ENCODE data around the gene ATG7. TPM values are rescaled to one million over a fixed set of nuclear protein-coding genes. Genes with fewer than 3 reads are reported as not detected.

ATG7 gene
- total RNA-seq, 1 donor from 2014 or later = 23.0 TPM

DNA sequence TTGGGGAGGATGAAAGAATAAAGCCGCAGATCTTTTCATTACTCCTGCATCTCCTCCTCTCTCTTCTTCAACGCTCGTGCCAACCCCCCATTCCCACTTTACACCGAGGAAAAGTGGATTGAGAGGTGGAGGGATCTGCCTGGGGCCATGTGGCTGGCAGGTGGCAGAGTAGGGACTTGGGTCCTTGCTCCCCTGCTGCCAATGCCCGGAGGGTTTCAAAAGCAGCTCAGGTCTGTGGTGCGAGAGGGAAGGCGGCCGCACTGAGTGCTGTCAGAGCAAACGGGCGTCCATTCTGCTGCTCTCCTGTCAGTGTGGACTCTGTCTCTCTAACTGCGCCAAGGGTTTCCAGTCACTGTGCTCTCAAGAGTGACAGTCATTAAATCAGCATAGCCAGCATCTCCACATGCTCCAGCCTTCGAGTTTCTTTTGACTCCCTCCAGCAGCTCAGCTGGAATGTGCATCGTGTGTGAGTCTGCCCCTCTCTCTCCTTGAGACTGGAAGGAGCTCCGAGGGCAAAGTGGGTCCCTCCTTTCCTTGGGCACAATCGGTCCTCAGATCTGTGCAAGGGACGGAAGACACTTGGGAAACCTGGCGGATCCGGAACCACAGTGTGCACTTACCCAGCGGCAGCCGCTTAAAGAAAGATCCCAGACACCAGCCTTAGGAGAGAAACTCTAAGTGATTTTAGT is 302.9 kb downstream of the ATG7 start:
- Mint-ChIP-seq H3K36me3 (ENCODE audit: unreplicated experiment) (no peaks in the 10 kb centered on the region), H3K9me3 (ENCODE audit: unreplicated experiment) (peaks cover 4% of the 10 kb centered on the region), H3K4me1 (ENCODE audit: low read depth, unreplicated experiment) (peaks cover 45% of the 10 kb centered on the region), H3K27me3 (ENCODE audit: unreplicated experiment) (no peaks in the 10 kb centered on the region), H3K4me3 (ENCODE audit: unreplicated experiment) (no peak overlapping the region), H3K27ac (ENCODE audit: unreplicated experiment) (no peak overlapping the region)
- TF ChIP-seq, protein P1, sequence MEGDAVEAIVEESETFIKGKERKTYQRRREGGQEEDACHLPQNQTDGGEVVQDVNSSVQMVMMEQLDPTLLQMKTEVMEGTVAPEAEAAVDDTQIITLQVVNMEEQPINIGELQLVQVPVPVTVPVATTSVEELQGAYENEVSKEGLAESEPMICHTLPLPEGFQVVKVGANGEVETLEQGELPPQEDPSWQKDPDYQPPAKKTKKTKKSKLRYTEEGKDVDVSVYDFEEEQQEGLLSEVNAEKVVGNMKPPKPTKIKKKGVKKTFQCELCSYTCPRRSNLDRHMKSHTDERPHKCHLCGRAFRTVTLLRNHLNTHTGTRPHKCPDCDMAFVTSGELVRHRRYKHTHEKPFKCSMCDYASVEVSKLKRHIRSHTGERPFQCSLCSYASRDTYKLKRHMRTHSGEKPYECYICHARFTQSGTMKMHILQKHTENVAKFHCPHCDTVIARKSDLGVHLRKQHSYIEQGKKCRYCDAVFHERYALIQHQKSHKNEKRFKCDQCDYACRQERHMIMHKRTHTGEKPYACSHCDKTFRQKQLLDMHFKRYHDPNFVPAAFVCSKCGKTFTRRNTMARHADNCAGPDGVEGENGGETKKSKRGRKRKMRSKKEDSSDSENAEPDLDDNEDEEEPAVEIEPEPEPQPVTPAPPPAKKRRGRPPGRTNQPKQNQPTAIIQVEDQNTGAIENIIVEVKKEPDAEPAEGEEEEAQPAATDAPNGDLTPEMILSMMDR (IDR thresholded peaks at IDR 0.05; ENCODE audit: partially characterized antibody, unreplicated experiment) = no peak
- DNase-seq = no peak

DNA sequence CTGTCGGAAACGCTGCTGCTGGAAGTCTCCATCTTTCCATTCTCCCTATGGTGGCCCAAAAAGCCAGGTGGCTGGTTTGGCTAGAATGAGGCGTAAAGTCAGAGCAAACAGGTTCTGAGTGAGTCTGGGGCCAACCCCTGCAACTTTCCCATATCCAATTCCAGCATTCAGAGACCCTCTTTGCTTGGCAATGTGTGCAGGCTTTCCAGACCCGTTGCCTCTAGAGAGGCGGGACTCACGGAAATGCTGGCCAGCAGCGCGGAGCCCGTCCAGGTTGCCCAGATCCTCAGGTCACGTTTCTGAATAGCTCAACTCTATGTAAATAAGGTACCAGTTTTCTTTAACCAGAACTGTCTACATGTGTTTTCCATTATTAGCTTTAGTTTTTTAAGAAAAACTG is 303.5 kb downstream of the ATG7 start:
- Mint-ChIP-seq H3K27ac (ENCODE audit: unreplicated experiment) (no peak overlapping the region), H3K9me3 (ENCODE audit: unreplicated experiment) (peaks cover 3% of the 10 kb centered on the region), H3K4me3 (ENCODE audit: unreplicated experiment) (no peak overlapping the region), H3K27me3 (ENCODE audit: unreplicated experiment) (no peaks in the 10 kb centered on the region), H3K4me1 (ENCODE audit: low read depth, unreplicated experiment) (peaks cover 41% of the 10 kb centered on the region), H3K36me3 (ENCODE audit: unreplicated experiment) (no peaks in the 10 kb centered on the region)
- TF ChIP-seq, protein P1 (IDR thresholded peaks at IDR 0.05; ENCODE audit: partially characterized antibody, unreplicated experiment) = no peak
- DNase-seq = no peak

DNA sequence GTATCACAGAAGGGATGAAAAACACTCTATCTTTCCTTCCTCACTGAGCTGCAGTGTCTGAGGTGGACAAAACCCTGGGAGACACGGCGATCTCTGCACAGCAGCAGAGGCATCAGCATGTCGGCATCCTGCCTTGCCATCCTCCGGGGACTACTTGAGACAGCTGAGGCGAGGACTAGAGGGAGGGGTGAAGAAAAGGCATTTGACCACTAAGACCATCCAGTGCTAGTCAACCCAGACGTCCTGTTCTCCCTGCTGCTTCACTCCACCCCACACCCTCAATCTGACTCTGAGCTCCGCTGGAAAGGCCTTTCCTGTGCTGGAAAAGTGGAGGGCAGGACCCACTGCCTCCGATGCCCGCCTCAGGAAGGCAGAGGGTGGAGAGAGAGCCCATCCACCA is 304.3 kb downstream of the ATG7 start:
- Mint-ChIP-seq H3K27ac (ENCODE audit: unreplicated experiment) (no peak overlapping the region), H3K27me3 (ENCODE audit: unreplicated experiment) (no peaks in the 10 kb centered on the region), H3K4me1 (ENCODE audit: low read depth, unreplicated experiment) (peaks cover 40% of the 10 kb centered on the region), H3K4me3 (ENCODE audit: unreplicated experiment) (no peak overlapping the region), H3K9me3 (ENCODE audit: unreplicated experiment) (peaks cover 2% of the 10 kb centered on the region), H3K36me3 (ENCODE audit: unreplicated experiment) (no peaks in the 10 kb centered on the region)
- DNase-seq = no peak
- TF ChIP-seq, protein P1 (IDR thresholded peaks at IDR 0.05; ENCODE audit: partially characterized antibody, unreplicated experiment) = no peak

DNA sequence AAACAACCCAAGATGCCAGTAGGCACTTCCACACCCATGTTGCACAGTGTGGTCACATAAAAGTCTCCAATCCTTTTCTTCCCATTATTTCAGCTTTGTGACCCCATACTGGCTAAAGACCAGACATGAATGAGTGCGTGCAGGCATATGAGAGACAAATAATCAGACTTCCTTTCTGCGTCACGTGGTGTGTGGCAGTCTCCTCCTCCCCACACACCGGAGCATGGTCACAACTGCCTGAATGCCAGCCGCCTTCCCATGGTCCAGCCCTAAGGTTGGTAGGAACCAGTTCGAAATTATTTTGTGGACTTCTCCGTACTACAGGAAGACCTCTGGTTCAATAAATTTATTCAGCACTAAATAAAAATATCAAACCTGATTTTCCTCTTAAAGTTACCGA is 306.0 kb downstream of the ATG7 start:
- peaks cover 55% of the 10 kb centered on the region for H3K4me1 Mint-ChIP-seq (ENCODE audit: low read depth, unreplicated experiment)
- TF ChIP-seq, protein P1 (IDR thresholded peaks at IDR 0.05; ENCODE audit: partially characterized antibody, unreplicated experiment) = no peak
- H3K27ac Mint-ChIP-seq (ENCODE audit: unreplicated experiment) = no peak overlapping the region

DNA sequence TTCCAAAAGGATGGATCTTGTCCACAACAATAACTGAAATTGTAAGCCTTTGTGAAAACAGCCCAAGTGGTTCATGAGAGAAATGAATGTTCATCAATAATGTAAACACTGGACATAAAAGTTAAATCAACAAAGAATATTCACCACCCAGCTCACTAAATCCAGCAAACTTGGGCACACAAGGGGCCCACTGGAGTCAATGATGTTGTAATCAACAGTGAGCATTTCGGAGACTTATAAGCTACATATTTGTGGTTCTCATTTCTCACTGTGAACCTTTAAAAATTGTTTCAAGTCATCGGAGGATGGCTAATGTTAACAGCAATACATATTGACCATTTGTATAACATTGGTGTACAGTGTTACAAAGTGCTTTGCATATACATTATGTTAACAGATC is 308.4 kb downstream of the ATG7 start:
- H3K4me1 Mint-ChIP-seq (ENCODE audit: low read depth, unreplicated experiment) = peaks cover 56% of the 10 kb centered on the region
- H3K27me3 Mint-ChIP-seq (ENCODE audit: unreplicated experiment) = no peaks in the 10 kb centered on the region
- no peaks in the 10 kb centered on the region for H3K36me3 Mint-ChIP-seq (ENCODE audit: unreplicated experiment)
- TF ChIP-seq, protein P1 (IDR thresholded peaks at IDR 0.05; ENCODE audit: partially characterized antibody, unreplicated experiment) = no peak
- no peak overlapping the region for H3K27ac Mint-ChIP-seq (ENCODE audit: unreplicated experiment)
- no peak for DNase-seq
- peaks cover 5% of the 10 kb centered on the region for H3K9me3 Mint-ChIP-seq (ENCODE audit: unreplicated experiment)
- H3K4me3 Mint-ChIP-seq (ENCODE audit: unreplicated experiment) = no peak overlapping the region

More for the DNA sequence above, 306.0 kb downstream of the ATG7 start:
- Mint-ChIP-seq H3K4me3 (ENCODE audit: unreplicated experiment) (no peak overlapping the region), H3K36me3 (ENCODE audit: unreplicated experiment) (no peaks in the 10 kb centered on the region), H3K27me3 (ENCODE audit: unreplicated experiment) (no peaks in the 10 kb centered on the region), H3K9me3 (ENCODE audit: unreplicated experiment) (peaks cover 2% of the 10 kb centered on the region)
- DNase-seq = no peak
